Body of pancreas (tissue), 4 donors: ENCODE data around the gene PTPRT.

Source experiments
- POLR2A ChIP-seq, 3 donors: fragments of 450-650 bp; IDR thresholded peaks; one replicate each; pipeline ENCODE4 v1.6.1; 2016; ENCODE audit warnings: antibody characterized with exemption in 3 of 3, mild to moderate bottlenecking in 2 of 3
- TF ChIP-seq, protein P1 (sequence below), 7 experiments: fragments of 450-650 bp in 4 of 7; fragments of 200-600 bp in 3 of 7; sonication (generic) in 3 of 7; IDR thresholded peaks; one replicate each; pipeline ENCODE4 v1.5.1; 2016 to 2019; ENCODE audit warnings: antibody characterized with exemption in 7 of 7

GRCh38 chr20:42391807-42392206 lies 797.9 kb downstream of the PTPRT start:
- TF ChIP-seq, protein P1, sequence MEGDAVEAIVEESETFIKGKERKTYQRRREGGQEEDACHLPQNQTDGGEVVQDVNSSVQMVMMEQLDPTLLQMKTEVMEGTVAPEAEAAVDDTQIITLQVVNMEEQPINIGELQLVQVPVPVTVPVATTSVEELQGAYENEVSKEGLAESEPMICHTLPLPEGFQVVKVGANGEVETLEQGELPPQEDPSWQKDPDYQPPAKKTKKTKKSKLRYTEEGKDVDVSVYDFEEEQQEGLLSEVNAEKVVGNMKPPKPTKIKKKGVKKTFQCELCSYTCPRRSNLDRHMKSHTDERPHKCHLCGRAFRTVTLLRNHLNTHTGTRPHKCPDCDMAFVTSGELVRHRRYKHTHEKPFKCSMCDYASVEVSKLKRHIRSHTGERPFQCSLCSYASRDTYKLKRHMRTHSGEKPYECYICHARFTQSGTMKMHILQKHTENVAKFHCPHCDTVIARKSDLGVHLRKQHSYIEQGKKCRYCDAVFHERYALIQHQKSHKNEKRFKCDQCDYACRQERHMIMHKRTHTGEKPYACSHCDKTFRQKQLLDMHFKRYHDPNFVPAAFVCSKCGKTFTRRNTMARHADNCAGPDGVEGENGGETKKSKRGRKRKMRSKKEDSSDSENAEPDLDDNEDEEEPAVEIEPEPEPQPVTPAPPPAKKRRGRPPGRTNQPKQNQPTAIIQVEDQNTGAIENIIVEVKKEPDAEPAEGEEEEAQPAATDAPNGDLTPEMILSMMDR (IDR thresholded peaks at IDR 0.05) = peak in 1 of 7 experiments; percentile 7
- TF ChIP-seq POLR2A (IDR thresholded peaks at IDR 0.05) = no peak
